Measurements from ENCODE around the gene ALDOA.

Gene ALDOA

GRCh38 chr16:30028438-30029076 lies 37.0 kb upstream of the ALDOA start:
- in situ Hi-C loops (cut with MboI; ENCODE audit: low sequenced_read_pairs, unreplicated experiment) = no loop called here
- no peak for DNase-seq (ENCODE audit: low spot score)
- no peak for TF ChIP-seq CTCF (IDR thresholded peaks at IDR 0.05; ENCODE audit: borderline replicate concordance, control extremely low read depth, extremely low read depth, insufficient read depth, missing control alignments)

GRCh38 chr16:30030011-30030685 lies 35.4 kb upstream of the ALDOA start:
- no peak for TF ChIP-seq CTCF (IDR thresholded peaks at IDR 0.05; ENCODE audit: borderline replicate concordance, control extremely low read depth, extremely low read depth, insufficient read depth, missing control alignments)
- in situ Hi-C loops (cut with MboI; ENCODE audit: low sequenced_read_pairs, unreplicated experiment) = no loop called here
- no peak for DNase-seq (ENCODE audit: low spot score)

GRCh38 chr16:30030841-30031413 lies 34.6 kb upstream of the ALDOA start, which contains the start of gene TLCD3B:
TLCD3B (minus strand) TSS chr16:30031271; CDS start chr16:30030527, 744 bp downstream.
- in situ Hi-C loops (cut with MboI; ENCODE audit: low sequenced_read_pairs, unreplicated experiment) = no loop called here

GRCh38 chr16:30031477-30031918 lies 34.1 kb upstream of the ALDOA start:
- no peak for TF ChIP-seq CTCF (IDR thresholded peaks at IDR 0.05; ENCODE audit: borderline replicate concordance, control extremely low read depth, extremely low read depth, insufficient read depth, missing control alignments)
- in situ Hi-C loops (cut with MboI; ENCODE audit: low sequenced_read_pairs, unreplicated experiment) = no loop called here
- DNase-seq (ENCODE audit: low spot score) = no peak

More at GRCh38 chr16:30030841-30031413, 34.6 kb upstream of the ALDOA start, which contains the start of gene TLCD3B:
- DNase-seq (ENCODE audit: low spot score) = no peak
- no peak for TF ChIP-seq CTCF (IDR thresholded peaks at IDR 0.05; ENCODE audit: borderline replicate concordance, control extremely low read depth, extremely low read depth, insufficient read depth, missing control alignments)

GRCh38 chr16:30032083-30032819 lies 33.3 kb upstream of the ALDOA start:
- peak; percentile 88 for DNase-seq (ENCODE audit: low spot score)
- peak; percentile 87 for TF ChIP-seq CTCF (IDR thresholded peaks at IDR 0.05; ENCODE audit: borderline replicate concordance, control extremely low read depth, extremely low read depth, insufficient read depth, missing control alignments)
- in situ Hi-C loops (cut with MboI; ENCODE audit: low sequenced_read_pairs, unreplicated experiment) = no loop called here

- in situ Hi-C loops (cut with MboI; ENCODE audit: low sequenced_read_pairs, unreplicated experiment) = no loop called here
- TF ChIP-seq CTCF (IDR thresholded peaks at IDR 0.05; ENCODE audit: borderline replicate concordance, control extremely low read depth, extremely low read depth, insufficient read depth, missing control alignments) = no peak
These were observed 32.3 kb upstream of the ALDOA start for GRCh38 chr16:30033270-30033669.

More at GRCh38 chr16:30033270-30033669, 32.3 kb upstream of the ALDOA start:
- no peak for DNase-seq (ENCODE audit: low spot score)

Data from GM13976 (cell line).